ENCODE data around the gene SHCBP1L.

GRCh38 chr1:182897696-182898095 is 55.3 kb downstream of the SHCBP1L start:
- no peak for TF ChIP-seq CTCF (conservative IDR thresholded peaks at IDR 0.05 in 1 of 2, IDR thresholded peaks at IDR 0.05 in 1 of 2; ENCODE audit: low read depth in 1 of 2, low read length in 2 of 2)
- TF ChIP-seq EZH2 (IDR thresholded peaks at IDR 0.05; ENCODE audit: low read length, missing control alignments): no peak

Measured in fibroblast of lung (primary cell).